Astrocyte (in vitro differentiated cells and primary cell): ENCODE results near the gene CUL1. TPM values are rescaled to one million over a fixed set of nuclear protein-coding genes. Genes with fewer than 3 reads are reported as not detected.

Experiments used
- DNase-seq: peaks from one replicate; pipeline ENCODE4 v3.0.0-alpha.2; 2010; ENCODE audit warnings: low read depth
- FAIRE-seq: peaks from 2 replicates; lab custom pipeline; 2011; peaks lifted over from hg19 to GRCh38; lab: Jason Lieb, UNC
- H2AFZ ChIP-seq: 2 replicates; pipeline ENCODE4 v1.6.0; 2012; ENCODE audit warnings: low read depth, low read length, inconsistent platforms
- H3K27ac ChIP-seq: 2 replicates; pipeline ENCODE4 v1.5.1; 2011; ENCODE audit warnings: low read depth, low read length, inconsistent platforms
- H3K27me3 ChIP-seq: 2 replicates; pipeline ENCODE4 v1.6.0; 2011; ENCODE audit warnings: low read length, inconsistent platforms; ENCODE audit not compliant: insufficient read depth
- H3K36me3 ChIP-seq: 2 replicates; pipeline ENCODE4 v1.5.1; 2011; ENCODE audit warnings: low read length, inconsistent platforms; ENCODE audit not compliant: insufficient read depth
- H3K4me1 ChIP-seq: 2 replicates; pipeline ENCODE4 v1.5.1; 2011; ENCODE audit warnings: low read length, inconsistent platforms; ENCODE audit not compliant: insufficient read depth
- H3K4me2 ChIP-seq: 2 replicates; pipeline ENCODE4 v1.6.0; 2012; ENCODE audit warnings: low read length, inconsistent platforms
- H3K4me3 ChIP-seq: 2 replicates; pipeline ENCODE4 v1.5.1; 2011; ENCODE audit warnings: low read depth, mild to moderate bottlenecking, low read length, inconsistent platforms; ENCODE audit not compliant: insufficient read depth
- H3K79me2 ChIP-seq: 2 replicates; pipeline ENCODE4 v1.6.0; 2012; ENCODE audit warnings: mild to moderate bottlenecking, low read length, inconsistent platforms; ENCODE audit not compliant: insufficient read depth
- H3K9ac ChIP-seq: 2 replicates; pipeline ENCODE4 v1.6.0; 2012; ENCODE audit warnings: mild to moderate bottlenecking, low read length, inconsistent platforms
- H3K9me3 ChIP-seq: 2 replicates; pipeline ENCODE4 v1.5.1; 2012; ENCODE audit warnings: low read depth, mild to moderate bottlenecking, low read length, inconsistent platforms; ENCODE audit not compliant: insufficient read depth
- H4K20me1 ChIP-seq: 2 replicates; pipeline ENCODE4 v1.6.0; 2012; ENCODE audit warnings: low read length, inconsistent platforms; ENCODE audit not compliant: insufficient read depth
- H3K27ac Mint-ChIP-seq: one replicate; pipeline ENCODE4 v1.8.0; 2021; ENCODE audit warnings: mild to moderate bottlenecking, mixed read lengths; ENCODE audit not compliant: unreplicated experiment
- H3K27me3 Mint-ChIP-seq: one replicate; pipeline ENCODE4 v1.8.0; 2021; ENCODE audit warnings: low read depth, mixed read lengths; ENCODE audit not compliant: unreplicated experiment
- H3K36me3 Mint-ChIP-seq: one replicate; pipeline ENCODE4 v1.8.0; 2021; ENCODE audit warnings: low read depth, mixed read lengths; ENCODE audit not compliant: unreplicated experiment
- H3K4me1 Mint-ChIP-seq: one replicate; pipeline ENCODE4 v1.8.0; 2021; ENCODE audit warnings: low read depth, mixed read lengths; ENCODE audit not compliant: unreplicated experiment
- H3K4me3 Mint-ChIP-seq: one replicate; pipeline ENCODE4 v1.8.0; 2021; ENCODE audit warnings: mild to moderate bottlenecking, moderate library complexity, mixed read lengths; ENCODE audit not compliant: unreplicated experiment
- H3K9me3 Mint-ChIP-seq: one replicate; pipeline ENCODE4 v1.8.0; 2021; ENCODE audit warnings: mild to moderate bottlenecking, mixed read lengths; ENCODE audit not compliant: unreplicated experiment
- CTCF ChIP-seq: IDR thresholded peaks from 2 replicates; pipeline ENCODE4 v1.5.1; 2011; ENCODE audit warnings: low read depth, mild to moderate bottlenecking, inconsistent platforms, low read length, moderate library complexity; ENCODE audit not compliant: insufficient read depth
- EZH2 ChIP-seq: IDR thresholded peaks from 2 replicates; pipeline ENCODE4 v1.6.1; 2012; ENCODE audit warnings: mild to moderate bottlenecking, low read length, inconsistent platforms; ENCODE audit not compliant: insufficient read depth
- total RNA-seq: library from RNA; stranded (reverse); gene quantifications from 2 replicates; pipeline ENCODE4 v1.2.1, GENCODE V29; 2021

The CUL1 gene
- total RNA-seq, 1 donor from 2014 or later, result 60.2 TPM

DNA sequence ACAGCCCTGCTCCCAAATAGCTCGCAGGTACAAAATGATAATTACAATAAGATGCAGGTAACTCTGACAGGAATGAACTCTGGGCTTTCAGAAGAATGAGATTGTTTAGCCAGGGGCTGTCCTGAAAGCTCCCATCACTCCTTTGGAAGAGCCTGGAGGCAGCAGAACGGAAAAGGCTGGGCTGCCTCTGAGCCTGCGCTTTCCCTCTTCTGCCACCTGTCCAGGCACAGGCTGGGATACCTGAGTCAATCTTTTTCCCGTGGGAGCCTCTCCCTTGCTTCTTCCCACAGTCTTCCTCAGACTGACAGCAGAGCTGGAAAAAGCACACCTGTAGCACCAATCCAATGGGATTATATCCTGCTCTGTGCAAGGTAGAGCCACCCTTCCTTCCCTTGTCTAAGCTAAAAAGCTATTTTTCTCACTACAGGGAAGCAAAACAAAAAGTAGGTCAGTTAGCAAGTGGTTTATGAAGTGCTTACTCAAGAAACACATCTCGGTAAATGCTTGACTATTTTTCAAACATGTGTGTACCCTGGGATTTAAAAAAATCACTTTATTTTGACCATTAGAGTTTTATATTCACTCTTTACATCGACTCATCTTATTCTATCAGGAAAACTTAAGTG is 12.3 kb upstream of the CUL1 start:
- Mint-ChIP-seq H3K27ac (no peak overlapping the region), H3K36me3 (no peaks in the 10 kb centered on the region), H3K9me3 (no peaks in the 10 kb centered on the region), H3K27me3 (no peaks in the 10 kb centered on the region), H3K4me1 (no peaks in the 10 kb centered on the region), H3K4me3 (no peak overlapping the region)
- no peaks in the 10 kb centered on the region for H3K79me2 ChIP-seq
- no peaks in the 10 kb centered on the region for H3K4me1 ChIP-seq
- no peak overlapping the region for H3K27ac ChIP-seq
- no peaks in the 10 kb centered on the region for H4K20me1 ChIP-seq
- no peak overlapping the region for H3K9ac ChIP-seq
- no peak overlapping the region for H3K4me2 ChIP-seq
- FAIRE-seq, result no peak
- H3K27me3 ChIP-seq, result peaks cover 3% of the 10 kb centered on the region
- TF ChIP-seq EZH2 (no peak), CTCF (no peak)
- no peak for DNase-seq
- H3K36me3 ChIP-seq, result no peaks in the 10 kb centered on the region
- H2AFZ ChIP-seq, result no peak overlapping the region
- no peaks in the 10 kb centered on the region for H3K9me3 ChIP-seq
- H3K4me3 ChIP-seq, result no peak overlapping the region

DNA sequence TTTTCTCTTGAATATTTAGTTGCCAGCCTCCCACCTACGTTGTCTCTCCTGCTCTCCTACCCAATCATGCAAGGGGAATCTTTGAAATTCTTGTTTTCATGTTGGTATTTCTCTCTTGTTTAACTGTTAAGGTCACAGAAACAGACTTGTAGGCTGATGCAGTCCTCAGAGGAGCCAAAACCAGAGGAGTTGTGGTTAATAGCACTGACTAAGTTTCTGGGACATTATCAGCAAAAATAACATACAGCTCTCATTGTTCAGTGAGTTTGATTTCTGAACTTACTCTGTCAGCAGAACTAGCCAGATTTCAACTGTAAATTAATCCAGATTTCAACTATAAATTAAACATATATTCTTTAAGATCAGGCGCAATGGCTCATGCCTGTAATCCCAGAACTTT is 11.1 kb upstream of the CUL1 start:
- H3K9ac ChIP-seq, result no peak overlapping the region
- H3K36me3 Mint-ChIP-seq, result no peaks in the 10 kb centered on the region
- no peaks in the 10 kb centered on the region for H3K4me1 Mint-ChIP-seq
- H3K9me3 ChIP-seq, result no peaks in the 10 kb centered on the region
- H4K20me1 ChIP-seq, result no peaks in the 10 kb centered on the region
- no peak overlapping the region for H3K4me3 Mint-ChIP-seq
- no peaks in the 10 kb centered on the region for H3K4me1 ChIP-seq
- H3K27me3 Mint-ChIP-seq, result no peaks in the 10 kb centered on the region
- FAIRE-seq, result no peak
- H3K9me3 Mint-ChIP-seq, result no peaks in the 10 kb centered on the region
- H3K4me2 ChIP-seq, result no peak overlapping the region
- H3K27ac Mint-ChIP-seq, result no peak overlapping the region
- peak; percentile 74 for DNase-seq
- peaks cover 3% of the 10 kb centered on the region for H3K27me3 ChIP-seq
- H3K27ac ChIP-seq, result no peak overlapping the region
- no peak overlapping the region for H3K4me3 ChIP-seq
- no peaks in the 10 kb centered on the region for H3K79me2 ChIP-seq
- no peak overlapping the region for H2AFZ ChIP-seq
- H3K36me3 ChIP-seq, result no peaks in the 10 kb centered on the region
- TF ChIP-seq EZH2 (no peak), CTCF (no peak)

DNA sequence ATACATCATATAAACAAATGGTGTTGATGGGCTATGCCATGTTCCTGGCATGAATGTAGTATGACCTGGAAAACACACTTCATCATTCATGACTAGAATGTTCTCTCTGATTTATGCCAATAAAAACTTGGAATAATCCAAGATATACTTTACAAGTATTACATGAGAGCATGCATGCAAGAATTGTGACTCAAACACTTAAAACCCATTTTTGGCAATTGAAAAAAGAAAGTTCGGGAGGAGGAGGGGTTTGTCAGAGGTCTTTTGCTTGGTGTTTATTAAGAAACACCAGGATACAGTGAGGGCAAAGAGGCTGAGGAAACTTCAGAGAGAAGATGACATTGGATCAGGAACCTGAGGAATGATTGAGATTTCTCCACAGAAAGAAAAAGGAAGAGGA is 10.2 kb upstream of the CUL1 start:
- no peak for FAIRE-seq
- H4K20me1 ChIP-seq, result no peaks in the 10 kb centered on the region
- no peak overlapping the region for H3K4me3 ChIP-seq
- Mint-ChIP-seq H3K27me3 (no peaks in the 10 kb centered on the region), H3K27ac (no peak overlapping the region), H3K9me3 (no peaks in the 10 kb centered on the region), H3K4me3 (no peak overlapping the region), H3K4me1 (no peaks in the 10 kb centered on the region), H3K36me3 (no peaks in the 10 kb centered on the region)
- no peaks in the 10 kb centered on the region for H3K79me2 ChIP-seq
- H3K27ac ChIP-seq, result no peak overlapping the region
- H3K27me3 ChIP-seq, result peaks cover 3% of the 10 kb centered on the region
- H2AFZ ChIP-seq, result no peak overlapping the region
- H3K9me3 ChIP-seq, result no peaks in the 10 kb centered on the region
- no peaks in the 10 kb centered on the region for H3K36me3 ChIP-seq
- H3K9ac ChIP-seq, result no peak overlapping the region
- TF ChIP-seq CTCF (no peak), EZH2 (no peak)
- DNase-seq, result peak; percentile 41
- no peak overlapping the region for H3K4me2 ChIP-seq
- no peaks in the 10 kb centered on the region for H3K4me1 ChIP-seq
